Globus pallidus (tissue), 1 donor: Measurements from ENCODE around the gene FUT1.
A peak's percentile ranks its signal among the peaks of the same experiment; 100 is the strongest.

ENCODE experiments used
- DNase-seq: peaks from one replicate; pipeline ENCODE4 v3.0.0-alpha.2; 2015; ENCODE audit warnings: low spot score

FUT1 gene

DNA sequence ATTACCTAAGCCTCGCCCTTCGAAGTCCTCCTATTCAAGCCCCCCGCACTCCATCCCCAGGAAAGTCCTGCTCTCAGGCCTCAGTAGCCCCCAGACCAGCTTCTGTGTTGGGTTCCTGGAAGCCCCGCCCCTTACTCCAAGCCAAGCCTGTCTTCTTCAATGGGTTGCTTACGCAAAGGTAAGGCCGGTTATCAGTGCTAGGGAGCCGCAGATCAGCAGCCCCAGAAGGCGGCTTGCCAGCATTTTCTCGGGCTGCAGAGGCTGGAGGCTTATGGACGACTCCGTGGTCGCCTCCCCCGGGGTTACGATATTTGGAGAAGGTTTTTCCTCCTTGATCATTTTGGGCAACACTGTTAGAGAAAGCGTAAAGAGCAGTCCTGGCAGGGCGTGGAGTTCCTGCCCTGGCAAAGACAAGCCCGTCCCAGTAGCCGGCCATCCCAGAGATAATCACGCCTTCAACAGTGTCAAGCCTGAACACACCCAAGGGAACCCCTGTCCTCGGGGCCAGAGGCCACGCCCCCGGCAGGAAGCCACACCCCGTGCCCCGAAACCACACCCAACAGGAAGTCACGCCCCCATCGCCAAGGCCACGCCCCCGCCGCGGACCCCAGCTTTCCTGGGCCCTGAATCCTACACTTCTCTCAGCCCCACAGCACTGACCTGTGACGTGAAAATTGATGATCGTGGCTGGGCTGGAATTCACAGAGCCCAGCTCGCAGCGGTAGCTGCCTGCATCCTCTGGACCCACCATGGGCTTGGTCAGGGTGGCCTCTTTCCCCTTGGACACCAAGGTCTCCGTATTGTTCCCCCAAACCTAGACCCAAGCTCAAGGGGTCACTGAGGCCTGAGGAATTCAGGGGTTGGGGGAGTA lies 11.1 kb downstream of the FUT1 start:
- DNase-seq: no peak

DNA sequence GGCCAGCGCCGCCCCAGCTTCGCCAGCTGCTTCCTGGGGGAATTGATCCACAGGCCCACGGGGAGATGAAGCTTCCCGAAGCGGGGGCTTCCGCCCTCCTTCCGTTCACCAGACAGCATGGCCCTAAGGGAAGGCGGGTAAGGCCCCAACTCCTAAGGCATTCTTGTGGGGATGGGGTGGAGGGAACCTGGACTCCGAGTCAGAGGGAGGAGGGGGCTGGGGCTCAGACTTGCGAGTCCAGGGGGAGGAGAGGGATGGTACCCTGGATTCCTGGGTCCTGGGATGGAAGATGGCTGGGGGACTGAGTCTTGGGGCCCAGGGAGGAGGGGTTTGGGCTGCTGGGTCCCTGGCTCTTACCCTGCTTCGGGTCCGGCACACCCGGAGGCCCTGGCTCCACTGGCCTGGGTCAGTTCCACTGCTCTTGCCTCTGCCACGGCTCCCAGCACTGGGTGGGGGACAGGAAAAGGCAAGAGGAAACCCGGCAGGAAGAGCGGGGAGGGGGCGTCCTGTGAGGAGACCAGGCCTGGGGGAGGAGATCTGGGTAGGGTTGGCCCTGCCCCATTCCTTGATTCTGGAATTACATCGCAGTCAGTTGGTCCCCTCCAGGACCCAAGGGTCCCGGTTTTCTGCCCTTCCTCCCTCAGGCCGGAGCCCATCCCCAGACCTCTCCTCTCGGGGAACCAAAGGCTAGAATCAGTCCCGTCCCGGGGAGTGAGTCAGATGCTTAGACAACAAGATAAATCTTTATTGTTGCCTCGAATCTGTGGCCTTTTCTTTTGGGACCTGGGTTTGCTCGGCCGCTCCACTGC lies 12.1 kb downstream of the FUT1 start, which contains the start of gene RASIP1:
Gene RASIP1 (minus strand): TSS at position 447 of the 809 bp plus-strand sequence. CDS start 328 bp downstream, at position 119.
- DNase-seq: no peak

DNA sequence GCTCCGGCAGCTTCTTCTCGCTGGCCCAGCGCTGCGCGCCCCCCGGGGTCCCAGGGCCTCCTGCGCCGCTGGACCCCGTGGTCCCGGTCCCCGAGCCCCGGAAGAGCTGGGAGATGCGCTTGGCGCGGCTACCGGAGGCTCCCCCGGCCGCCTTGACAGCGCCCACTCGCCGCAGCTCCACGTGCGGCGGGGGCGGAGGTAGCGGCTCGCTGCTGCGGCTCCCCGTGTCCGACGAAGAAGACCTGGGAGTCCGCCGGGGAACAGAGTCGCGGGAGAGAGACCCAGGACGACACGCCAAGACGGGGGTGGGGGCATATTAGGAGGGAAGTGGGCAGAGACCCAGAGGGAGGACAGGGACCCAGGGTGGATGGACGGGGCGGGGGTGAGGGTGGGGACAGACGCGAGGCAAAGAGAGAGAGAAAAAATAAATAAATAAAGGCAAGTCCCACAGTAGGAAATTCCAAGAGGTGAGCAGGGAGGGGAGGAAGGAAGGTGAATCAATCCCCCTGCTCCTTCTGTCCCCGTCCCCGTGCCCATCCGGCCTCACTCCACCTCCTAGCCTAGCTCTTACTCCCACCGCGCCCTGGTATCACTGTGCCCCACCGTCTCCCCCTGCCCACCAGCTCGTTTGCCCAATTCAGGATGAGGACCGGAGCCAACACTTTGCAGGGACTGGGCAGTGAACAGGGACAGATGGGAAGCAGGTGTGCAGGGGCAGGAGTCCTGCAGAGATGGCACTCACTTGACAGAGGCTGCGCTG lies 12.9 kb downstream of the FUT1 start:
- DNase-seq: no peak

DNA sequence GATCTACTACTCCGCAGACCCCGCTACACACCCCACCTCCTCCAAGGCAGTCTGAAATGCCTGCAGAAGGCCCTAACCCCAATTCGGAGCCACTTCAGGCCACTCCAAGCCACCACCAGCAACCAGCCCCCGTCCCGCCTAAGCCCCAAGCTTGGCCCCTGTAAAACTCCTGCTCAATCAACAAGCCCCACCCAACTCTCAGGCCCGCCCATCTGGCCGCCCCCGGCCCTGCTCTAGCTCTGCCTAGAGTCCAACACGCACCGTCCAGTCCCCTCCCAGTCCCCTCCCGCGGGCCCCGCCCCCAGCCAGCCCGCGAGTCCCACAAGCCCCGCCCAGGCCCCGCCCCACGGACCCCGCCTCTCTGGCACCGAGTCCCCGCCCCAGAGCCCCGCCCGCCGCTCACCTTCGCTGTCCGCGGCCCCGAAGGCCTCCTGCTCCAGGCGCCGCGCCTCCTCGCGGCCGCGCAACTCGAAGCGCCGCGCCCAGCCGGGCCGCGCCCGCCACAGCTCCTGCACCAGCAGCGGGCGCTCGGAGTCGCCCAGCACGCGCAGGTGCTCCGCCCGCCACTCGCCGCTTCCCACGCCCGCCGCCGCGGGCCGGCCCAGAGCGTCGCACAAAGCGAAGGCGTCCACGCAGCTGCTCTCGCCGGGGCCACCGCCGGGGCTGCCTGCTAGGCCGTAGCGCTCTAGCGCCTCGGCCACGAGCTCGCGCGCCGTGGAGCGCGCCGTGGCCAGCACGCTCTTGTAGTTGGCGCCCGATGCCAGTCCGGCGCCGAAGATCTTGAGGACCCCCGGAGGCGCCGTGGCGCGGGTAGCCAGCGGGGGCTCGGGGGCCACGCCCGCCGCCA lies 13.7 kb downstream of the FUT1 start:
- peak; percentile 67 for DNase-seq

DNA sequence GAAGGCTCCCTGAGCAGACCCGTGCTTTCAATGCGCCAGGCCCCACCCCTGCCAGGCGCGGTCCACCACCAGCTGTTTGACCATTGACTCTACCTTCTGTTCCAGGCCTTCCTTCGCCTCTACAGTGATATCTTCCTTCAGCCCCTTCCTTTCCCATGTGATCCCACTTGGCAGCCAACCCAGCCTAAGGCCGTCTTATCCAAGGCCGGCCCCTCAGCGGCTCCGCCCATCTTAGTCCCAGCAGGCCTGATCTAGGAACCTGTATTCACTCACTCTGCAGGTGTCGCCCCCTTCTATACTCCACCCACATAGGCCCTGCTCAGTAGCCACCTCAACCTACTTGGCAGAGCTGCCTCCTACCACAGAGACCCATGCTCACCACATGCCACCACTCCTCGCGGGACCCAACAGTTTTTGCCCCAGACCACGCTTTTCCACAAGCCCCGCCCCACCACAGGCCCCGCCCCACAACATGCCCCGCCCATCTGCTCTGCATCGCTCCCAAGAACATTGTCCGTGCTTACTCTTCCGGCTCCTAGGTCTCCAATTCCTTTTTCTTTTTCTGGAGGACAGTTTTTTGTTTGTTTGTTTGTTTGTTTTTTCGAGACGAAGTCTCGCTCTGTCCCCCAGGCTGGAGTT lies 15.0 kb downstream of the FUT1 start:
- DNase-seq: no peak

DNA sequence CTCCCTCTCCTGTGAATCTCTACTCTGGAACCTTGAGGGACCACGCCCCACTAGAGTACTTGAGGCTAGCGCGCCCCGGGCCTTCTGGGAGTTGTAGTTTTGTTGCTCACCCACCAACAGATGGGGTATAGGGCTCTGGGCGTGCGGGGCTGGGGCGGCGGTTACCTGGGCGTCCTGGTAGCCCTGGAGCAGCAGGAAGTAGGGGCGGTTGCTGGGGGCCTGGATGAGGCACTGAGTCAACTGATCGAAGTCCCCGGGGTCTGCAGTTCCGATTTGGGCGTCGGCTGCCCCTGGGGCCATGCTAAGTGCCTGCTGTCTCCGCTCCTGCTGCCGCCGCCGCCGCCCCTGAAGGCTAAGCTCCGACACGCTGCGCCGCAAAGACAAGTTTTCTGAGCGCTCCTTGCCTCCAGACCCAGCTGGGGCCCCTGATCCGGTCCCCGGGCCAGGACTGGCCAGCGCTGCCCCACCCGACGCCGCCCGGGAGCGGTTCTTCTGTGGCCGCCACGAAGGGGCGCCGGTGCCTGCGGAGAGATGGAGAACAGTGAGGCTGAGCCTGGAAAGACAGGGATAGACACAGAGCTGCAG lies 17.3 kb downstream of the FUT1 start:
- no peak for DNase-seq

DNA sequence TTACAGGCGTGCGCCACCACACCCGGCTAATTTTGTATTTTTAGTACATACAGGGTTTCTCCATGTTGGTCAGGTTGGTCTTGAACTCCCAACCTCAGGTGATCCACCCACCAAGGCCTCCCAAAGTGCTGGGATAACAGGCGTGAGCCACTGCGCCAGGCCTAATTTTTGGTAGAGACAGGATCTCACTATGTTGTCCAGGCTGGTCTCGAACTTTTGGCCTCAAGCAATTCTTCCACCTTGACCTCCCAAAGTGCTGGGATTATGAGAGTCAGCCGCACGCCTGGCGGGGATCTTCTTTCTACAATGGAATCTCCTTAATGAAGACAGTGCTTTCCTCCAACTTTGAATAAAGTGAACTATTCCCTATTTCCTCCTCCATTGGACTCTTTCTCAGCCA lies 17.8 kb downstream of the FUT1 start:
- DNase-seq: no peak

DNA sequence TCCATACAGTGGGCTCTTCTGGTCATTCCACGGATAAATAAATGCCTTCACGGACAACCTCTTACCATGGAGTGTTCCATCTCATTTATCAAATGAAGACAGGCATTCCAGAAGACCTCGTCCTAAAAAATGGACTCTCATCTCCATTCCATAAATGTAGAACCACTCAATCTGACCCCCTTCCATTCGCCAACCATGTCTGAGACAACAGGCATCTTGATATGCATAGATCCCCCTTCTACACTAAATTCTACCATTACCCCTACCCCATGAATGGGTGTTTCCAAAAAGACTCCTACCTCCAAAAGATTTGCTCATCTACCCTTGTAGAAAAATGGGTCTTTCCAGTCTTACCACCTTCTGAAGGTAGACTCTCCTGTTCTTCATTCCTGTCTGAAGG lies 21.0 kb downstream of the FUT1 start:
- DNase-seq: no peak

DNA sequence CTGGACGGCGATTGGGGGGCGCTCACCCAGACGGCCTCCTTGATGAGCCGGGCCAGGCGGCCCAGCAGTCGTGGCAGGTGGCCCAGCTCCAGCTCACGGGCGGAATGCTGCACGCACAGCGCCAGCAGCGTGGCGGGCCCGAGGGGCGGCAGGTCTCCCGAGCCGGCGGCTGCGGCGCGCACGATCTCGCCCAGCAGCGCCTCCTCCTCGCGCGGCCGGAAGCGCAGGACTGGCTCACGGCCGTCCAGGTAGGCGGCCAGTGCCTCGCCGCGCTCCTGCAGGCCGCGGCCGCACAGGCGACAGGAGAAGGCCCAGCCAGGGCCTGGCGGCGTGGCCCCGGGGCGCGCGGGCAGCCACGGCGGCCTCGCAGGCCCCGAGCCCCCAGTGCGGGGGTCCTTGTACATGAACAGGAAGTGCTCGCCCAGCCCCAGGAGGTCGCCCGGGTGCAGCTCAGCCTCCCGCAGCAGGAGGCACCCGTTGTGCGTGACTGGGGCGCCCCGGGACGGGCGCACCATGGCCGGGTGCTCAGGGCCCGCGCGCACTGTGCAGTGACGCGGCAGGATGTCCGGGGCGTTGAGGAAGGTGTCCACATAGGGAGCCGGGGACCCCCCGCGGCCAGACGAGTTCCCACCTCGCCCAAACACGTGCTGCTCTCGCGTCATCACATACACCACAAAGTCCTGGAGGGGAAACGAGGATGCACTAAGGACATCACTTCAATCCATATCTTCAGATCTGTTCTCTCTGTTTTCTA lies 23.4 kb downstream of the FUT1 start:
- DNase-seq: no peak

DNA sequence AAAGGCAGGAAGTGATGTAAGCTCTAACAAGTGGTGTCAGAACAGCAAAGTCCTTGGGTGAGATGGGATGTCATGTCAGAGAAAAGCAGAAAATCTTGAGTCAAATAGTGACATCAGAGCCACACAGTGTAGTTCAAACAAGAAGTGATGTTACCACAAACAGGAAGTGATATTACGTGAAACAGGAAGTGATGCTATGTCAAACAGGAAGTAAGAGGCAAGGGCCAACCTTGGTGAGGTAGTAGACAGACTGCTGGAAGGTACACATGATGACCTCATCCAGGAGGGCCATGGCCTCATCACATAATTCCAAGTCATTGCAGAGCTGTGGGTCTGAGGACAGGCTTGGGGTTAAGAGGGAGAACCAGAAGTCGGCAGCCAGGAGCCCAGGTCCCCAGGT lies 25.9 kb downstream of the FUT1 start:
- DNase-seq: no peak

DNA sequence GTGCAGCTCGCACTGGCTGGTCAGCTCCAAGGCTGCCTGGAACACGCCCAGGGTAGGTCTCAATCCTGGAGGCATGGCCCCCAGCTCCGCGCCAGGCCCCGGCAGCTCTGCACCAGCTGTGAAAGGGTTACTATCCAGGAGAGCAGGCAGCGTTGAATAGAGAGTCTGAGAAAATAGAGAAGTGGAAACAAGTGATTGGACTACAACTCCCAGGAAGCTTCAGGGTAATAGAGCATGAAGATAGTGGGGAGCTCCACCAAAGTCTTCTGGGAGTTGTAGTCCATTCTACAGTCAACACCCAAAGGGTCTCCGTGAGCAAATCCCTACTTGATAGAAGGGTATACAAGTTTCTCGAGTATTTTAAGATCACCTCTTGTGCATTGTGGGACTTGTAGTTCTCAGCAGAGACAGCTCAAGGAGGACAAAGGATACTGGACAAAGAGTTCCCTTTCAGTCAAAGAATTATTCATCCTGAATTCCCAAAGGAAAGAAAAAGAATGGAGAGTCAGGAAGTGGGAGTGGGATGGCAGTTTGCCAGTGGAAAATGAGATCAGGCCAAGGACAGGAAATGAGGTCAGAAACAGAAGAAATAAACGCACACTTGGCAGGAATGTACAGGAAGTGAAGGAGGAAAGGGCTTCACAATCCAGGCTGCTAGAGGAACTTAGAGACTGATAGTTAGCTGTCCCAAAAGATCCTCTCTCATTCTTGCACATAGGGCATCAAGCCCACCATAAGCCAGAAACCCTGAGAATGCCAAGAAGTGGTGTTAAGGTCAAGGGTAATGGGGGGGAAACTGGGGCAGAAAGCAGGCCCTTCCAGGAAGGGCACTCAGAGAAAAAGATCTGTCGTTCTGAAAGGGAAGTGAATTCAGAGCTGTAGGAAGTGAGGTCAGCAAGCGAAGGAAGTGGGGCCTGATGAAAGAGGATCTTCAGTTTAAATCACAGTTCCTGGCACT lies 27.4 kb downstream of the FUT1 start:
- DNase-seq: peak; percentile 63

DNA sequence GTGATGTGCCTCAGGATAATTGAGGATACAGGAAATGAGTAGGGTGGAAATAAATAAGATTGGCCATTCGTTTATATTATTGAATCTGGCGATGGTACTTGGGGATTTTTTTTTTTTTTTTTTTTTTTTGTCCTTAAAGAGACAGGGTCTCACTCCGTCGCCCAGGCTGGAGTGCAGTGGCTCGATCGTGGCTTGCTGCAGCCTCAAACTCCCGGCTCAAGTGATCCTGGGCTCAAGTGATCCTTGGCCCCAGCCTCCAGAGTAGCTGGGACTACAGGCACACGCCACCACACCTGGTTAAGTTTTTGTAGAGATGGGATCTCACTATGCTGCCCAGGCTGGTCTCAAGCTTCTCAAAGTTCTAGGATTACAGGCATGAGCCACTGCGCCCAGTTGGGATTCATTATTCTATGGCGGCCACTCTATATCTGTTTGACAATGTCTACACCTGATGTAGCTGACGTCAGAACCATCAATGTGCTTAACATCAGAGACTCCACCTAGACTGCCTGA lies 30.2 kb downstream of the FUT1 start:
- no peak for DNase-seq

DNA sequence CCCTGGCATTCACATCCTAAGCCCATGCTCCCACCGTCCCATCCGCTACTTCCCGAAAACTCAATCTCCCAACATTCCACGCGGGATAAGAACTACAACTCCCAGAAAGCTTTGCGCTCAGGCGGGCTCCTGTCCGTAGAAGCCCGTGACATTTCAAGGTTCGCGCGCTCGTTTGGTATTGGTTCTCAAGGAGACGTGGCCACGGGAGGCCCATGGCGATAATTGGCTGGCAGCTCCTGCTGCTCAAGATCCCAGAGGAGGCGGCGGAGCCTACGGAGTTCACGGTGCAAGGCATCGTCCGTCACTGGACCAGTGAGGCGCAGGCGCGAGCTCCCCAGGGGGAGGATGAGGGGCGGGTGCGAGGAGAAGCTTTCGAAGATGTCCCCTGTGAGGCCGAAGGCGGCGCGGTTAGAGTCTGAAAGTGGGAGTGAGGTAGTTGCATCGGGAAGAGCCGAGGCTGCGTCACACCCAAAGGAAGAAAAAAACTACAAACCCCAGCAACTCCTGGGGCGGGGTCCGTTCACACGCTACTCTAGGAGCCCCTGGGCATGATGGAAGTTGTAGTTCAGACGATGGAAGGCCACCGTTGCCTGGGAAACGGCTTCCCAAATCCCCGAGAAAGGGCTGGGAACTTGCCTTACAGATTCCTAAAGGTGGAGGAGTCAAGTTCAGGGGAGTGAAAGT lies 31.7 kb downstream of the FUT1 start:
- DNase-seq: peak; percentile 100

DNA sequence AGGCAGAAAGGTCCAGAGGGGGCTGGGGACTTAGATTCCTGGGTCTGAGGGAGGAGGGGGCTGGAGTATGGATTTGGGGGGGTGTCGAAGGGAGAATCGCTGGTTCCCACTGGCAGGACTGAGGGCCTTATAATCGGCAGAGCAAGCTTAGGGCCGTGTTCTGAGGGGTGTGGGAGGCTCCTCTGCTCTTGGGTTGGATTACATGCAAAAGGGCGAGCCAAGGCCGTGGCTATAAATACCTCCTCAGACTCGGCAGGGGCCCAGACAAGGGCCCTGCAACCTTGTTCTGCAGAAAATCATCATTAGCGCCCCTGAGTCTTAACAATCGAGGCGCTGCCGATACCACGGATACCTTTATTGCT lies 32.2 kb downstream of the FUT1 start:
- no peak for DNase-seq

DNA sequence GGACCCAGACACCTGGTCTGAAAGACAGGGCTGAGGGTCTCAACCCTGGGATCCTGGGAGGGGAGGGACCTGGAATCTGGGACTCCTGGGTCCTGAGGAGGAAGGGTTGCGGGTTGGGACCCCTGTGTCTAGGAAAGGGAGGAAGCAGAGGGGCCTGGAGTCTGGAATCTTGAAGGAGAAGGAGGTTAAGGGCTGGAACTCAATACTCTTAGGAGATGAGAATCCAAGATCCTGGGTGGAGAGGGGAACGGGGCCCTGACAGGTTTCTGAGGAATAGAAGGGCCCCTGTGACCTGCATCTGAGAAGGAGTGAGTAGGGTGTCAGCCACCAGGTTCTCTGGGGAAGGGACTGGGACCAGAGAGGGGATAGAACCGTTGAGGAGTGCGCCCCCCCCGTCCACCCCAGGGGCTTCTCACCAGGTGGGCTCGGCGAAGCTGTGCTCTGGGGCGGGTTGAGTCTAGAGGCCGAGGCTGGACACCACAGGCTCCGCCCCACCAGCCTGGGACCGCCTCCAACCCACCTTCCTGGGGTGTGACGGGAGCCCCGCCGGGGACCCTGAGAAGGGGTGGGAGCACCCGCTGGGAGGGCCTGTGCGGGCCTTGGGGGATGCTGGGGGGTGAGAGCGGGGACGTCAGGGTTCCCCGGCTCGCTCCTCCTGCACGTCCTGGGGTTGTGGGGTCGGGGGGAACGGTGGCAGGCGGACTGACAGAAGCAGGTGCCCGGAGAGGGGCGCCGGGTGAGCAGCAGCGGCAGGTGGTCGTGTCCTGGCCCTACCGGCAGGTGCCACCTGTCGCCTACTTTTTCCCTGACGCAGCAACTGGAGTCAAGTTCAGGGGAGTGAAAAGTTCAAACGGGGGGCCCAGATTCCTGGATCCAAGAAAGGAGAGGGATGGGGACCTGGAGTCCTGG lies 32.9 kb downstream of the FUT1 start, which contains the start of gene MAMSTR:
Gene MAMSTR (minus strand): TSS at position 463 of the 909 bp plus-strand sequence. CDS start 694 bp downstream, outside the sequence.
- DNase-seq: no peak

DNA sequence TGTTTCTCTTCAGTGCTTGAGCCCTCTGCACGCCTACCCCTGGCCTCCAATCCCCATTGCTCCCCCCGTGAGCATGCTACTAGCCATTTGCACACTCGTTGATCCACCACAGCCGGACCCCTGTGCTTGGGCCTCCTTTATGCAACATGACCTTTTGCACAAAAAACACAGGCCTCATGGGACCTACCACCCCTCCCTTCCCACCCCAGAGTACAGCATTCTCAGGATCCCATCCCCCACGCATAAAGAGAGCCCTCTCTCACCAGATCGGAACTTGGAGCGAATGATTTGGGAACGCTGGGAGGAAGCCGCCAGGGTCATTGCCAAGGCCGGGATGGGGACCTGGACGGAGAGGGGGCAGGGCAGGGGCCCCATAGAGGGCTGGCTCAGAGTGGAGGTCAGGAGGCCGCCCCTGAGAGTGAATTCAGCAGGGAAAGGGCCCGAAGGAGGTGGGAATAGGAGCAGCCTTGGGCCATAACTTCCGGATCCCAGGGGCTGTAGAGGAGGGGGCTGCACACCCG lies 33.7 kb downstream of the FUT1 start:
- DNase-seq: no peak
